Neuronal stem cell (in vitro differentiated cells): ENCODE measurements around the gene TBXAS1.

Source experiments
- DNase-seq: peaks from one replicate; pipeline ENCODE4 v3.0.0-alpha.2; 2013; ENCODE audit warnings: low spot score
- H2AFZ ChIP-seq: one replicate; pipeline ENCODE4 v1.6.1; 2013; ENCODE audit warnings: mild to moderate bottlenecking, low read length, inconsistent platforms
- H2AK5ac ChIP-seq: 2 replicates; pipeline ENCODE4 v1.6.1; 2013; ENCODE audit warnings: low read depth, mild to moderate bottlenecking, inconsistent platforms, low read length, moderate library complexity, mixed read lengths
- H2BK120ac ChIP-seq: 2 replicates; pipeline ENCODE4 v1.6.1; 2013; ENCODE audit warnings: low read depth, mild to moderate bottlenecking, inconsistent platforms, low read length, moderate library complexity, mixed read lengths
- H2BK12ac ChIP-seq: one replicate; pipeline ENCODE4 v1.6.1; 2013; ENCODE audit warnings: low read length, inconsistent platforms
- H2BK15ac ChIP-seq: 2 replicates; pipeline ENCODE4 v1.6.1; 2013; ENCODE audit warnings: mild to moderate bottlenecking, low read length, inconsistent platforms, mixed read lengths
- H2BK5ac ChIP-seq: one replicate; pipeline ENCODE4 v1.6.1; 2013; ENCODE audit warnings: inconsistent platforms, mild to moderate bottlenecking, low read length, moderate library complexity
- H3K14ac ChIP-seq: one replicate; pipeline ENCODE4 v1.6.1; 2013; ENCODE audit warnings: low read length, inconsistent platforms
- H3K18ac ChIP-seq: 2 replicates; pipeline ENCODE4 v1.6.1; 2013; ENCODE audit warnings: low read length, inconsistent platforms
- H3K23ac ChIP-seq: 2 replicates; pipeline ENCODE4 v1.6.1; 2013; ENCODE audit warnings: low read depth, mild to moderate bottlenecking, mixed read lengths, low read length, inconsistent platforms; ENCODE audit not compliant: poor library complexity
- H3K27ac ChIP-seq: replicated peaks from 3 replicates; pipeline ENCODE4 v1.5.1; 2013; ENCODE audit warnings: low read length, inconsistent platforms
- H3K27me3 ChIP-seq, 3 experiments: 2 replicates each; pipeline ENCODE4 v1.6.1; 2013; ENCODE audit warnings: low read length in 3 of 3, mild to moderate bottlenecking in 2 of 3, inconsistent platforms in 1 of 3, low read depth in 1 of 3, mixed read lengths in 1 of 3, moderate library complexity in 1 of 3; ENCODE audit not compliant: control insufficient read depth in 3 of 3, insufficient read depth in 3 of 3
- H3K36me3 ChIP-seq, 2 donors: replicated peaks in 1 of 2; 2 replicates each; pipeline ENCODE4 v1.6.1; 2013; ENCODE audit warnings: low read length in 2 of 2; ENCODE audit not compliant: control insufficient read depth in 2 of 2, insufficient read depth in 2 of 2
- H3K4ac ChIP-seq: 2 replicates; pipeline ENCODE4 v1.6.1; 2013; ENCODE audit warnings: inconsistent platforms, mild to moderate bottlenecking, low read length, moderate library complexity
- H3K4me1 ChIP-seq, 2 donors: 1 replicate in 1 of 2; 2 replicates in 1 of 2; pipeline ENCODE4 v1.6.1; 2013; ENCODE audit warnings: low read length in 2 of 2, low read depth in 1 of 2; ENCODE audit not compliant: control insufficient read depth in 2 of 2, insufficient read depth in 1 of 2
- H3K4me2 ChIP-seq: one replicate; pipeline ENCODE4 v1.6.1; 2013; ENCODE audit warnings: mild to moderate bottlenecking, low read length, inconsistent platforms; ENCODE audit not compliant: insufficient read depth, poor library complexity, severe bottlenecking
- H3K4me3 ChIP-seq, 2 donors: 2 replicates each; pipeline ENCODE4 v1.5.1; 2013; ENCODE audit warnings: low read length in 2 of 2, mild to moderate bottlenecking in 2 of 2, inconsistent platforms in 1 of 2, moderate library complexity in 1 of 2
- H3K79me1 ChIP-seq: one replicate; pipeline ENCODE4 v1.6.1; 2013; ENCODE audit warnings: low read depth, mild to moderate bottlenecking, inconsistent platforms, low read length, moderate library complexity
- H3K9ac ChIP-seq: one replicate; pipeline ENCODE4 v1.6.1; 2013; ENCODE audit warnings: mild to moderate bottlenecking, low read depth, low read length, inconsistent platforms; ENCODE audit not compliant: poor library complexity
- H3K9me3 ChIP-seq, 2 donors: replicated peaks in 1 of 2; 2 replicates each; pipeline versions ENCODE3 to v1.6.1; 2013; ENCODE audit warnings: low read length in 2 of 2, mild to moderate bottlenecking in 2 of 2, inconsistent platforms in 1 of 2, low read depth in 1 of 2, mixed read lengths in 1 of 2, moderate library complexity in 1 of 2; ENCODE audit not compliant: control insufficient read depth in 2 of 2, insufficient read depth in 1 of 2
- H4K8ac ChIP-seq: one replicate; pipeline ENCODE4 v1.6.1; 2013; ENCODE audit warnings: low read depth, mild to moderate bottlenecking, inconsistent platforms, low read length, moderate library complexity
- H4K91ac ChIP-seq: one replicate; pipeline ENCODE4 v1.6.1; 2013; ENCODE audit warnings: low read length, low read depth, mild to moderate bottlenecking, inconsistent platforms; ENCODE audit not compliant: poor library complexity
- whole genome bisulfite sequencing, 2 donors: extraction: QIAGEN DNeasy Blood & Tissue Kit; methylation state at CpG; one replicate each; pipeline ENCODE4 v1.1.7; 2013; ENCODE audit warnings: missing lambda C conversion rate in 2 of 2, mixed read lengths in 1 of 2; ENCODE audit not compliant: insufficient read length in 2 of 2, insufficient replicate concordance in 1 of 2; ENCODE audit errors: extremely low coverage in 2 of 2; 5-methylcytosine and 5-hydroxymethylcytosine counted together

TBXAS1 gene

DNA sequence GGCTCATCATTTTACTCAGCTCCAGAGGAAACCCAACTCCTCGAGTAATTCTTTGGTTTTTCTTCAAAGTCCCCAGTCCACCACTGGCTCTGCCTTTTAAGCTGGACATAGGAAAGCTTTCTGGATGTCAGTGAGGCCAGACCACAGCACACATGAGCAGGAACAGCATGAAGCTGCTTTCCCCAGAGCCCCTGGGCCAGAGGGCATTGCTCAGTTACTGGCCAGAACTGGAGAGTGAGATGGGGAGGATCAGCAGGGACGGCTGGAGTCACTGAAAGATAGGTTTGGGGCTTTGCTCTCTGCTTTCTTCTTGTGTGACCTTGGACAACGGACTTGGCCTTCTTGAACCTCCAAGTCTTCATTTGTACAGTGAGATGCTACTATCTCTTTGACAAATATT is 190.5 kb downstream of the TBXAS1 start:
- no peak overlapping the region for H2BK120ac ChIP-seq
- no peak overlapping the region for H4K91ac ChIP-seq
- no peak overlapping the region for H3K4me3 ChIP-seq
- no peak overlapping the region for H2BK5ac ChIP-seq
- no peak overlapping the region for H3K27ac ChIP-seq
- H3K27me3 ChIP-seq = peaks cover 0 to 11% (median 0%) of the 10 kb centered on the region in 3 experiments
- H3K4me2 ChIP-seq = no peak overlapping the region
- H3K23ac ChIP-seq = no peak overlapping the region
- H3K18ac ChIP-seq = no peak overlapping the region
- no peak overlapping the region for H2BK15ac ChIP-seq
- H3K36me3 ChIP-seq = no peaks in the 10 kb centered on the region
- no peaks in the 10 kb centered on the region for H3K79me1 ChIP-seq
- H2AK5ac ChIP-seq = no peak overlapping the region
- H2BK12ac ChIP-seq = no peak overlapping the region
- no CpG with 5 or more reads among the region's 3 CpGs for WGBS, 2 donors
- no peak overlapping the region for H2AFZ ChIP-seq
- H3K9ac ChIP-seq = no peak overlapping the region
- DNase-seq = no peak
- no peaks in the 10 kb centered on the region for H3K9me3 ChIP-seq
- no peak overlapping the region for H3K14ac ChIP-seq
- no peak overlapping the region for H3K4ac ChIP-seq
- H3K4me1 ChIP-seq = peaks cover 0 to 2% of the 10 kb centered on the region in 2 donors
- H4K8ac ChIP-seq = no peak overlapping the region

DNA sequence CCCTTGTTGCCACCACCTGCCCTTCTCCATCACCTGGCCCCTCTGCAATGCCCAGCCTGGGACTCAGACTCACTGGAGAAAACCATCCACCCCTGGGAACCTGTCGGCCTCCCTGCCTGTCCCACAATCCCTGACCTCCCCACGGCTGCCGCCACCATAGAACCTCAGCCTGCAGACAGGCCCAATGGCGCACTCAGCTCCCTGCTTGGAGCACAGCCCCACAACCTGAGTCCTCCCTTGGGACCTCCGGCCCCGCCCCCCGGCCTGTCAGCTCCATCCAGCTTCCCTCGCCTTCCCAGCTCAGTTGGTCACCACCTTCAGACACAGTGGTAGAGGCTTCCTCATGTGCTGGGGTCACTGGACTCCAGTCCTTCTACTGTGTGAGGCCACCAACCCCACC is 192.5 kb downstream of the TBXAS1 start:
- no peak for DNase-seq
- H3K4me3 ChIP-seq = no peak overlapping the region
- peak overlapping the region; percentile 54 for H2BK15ac ChIP-seq
- WGBS, 2 donors = no CpG with 5 or more reads among the region's 8 CpGs
- H3K23ac ChIP-seq = peak overlapping the region; percentile 60
- no peaks in the 10 kb centered on the region for H3K36me3 ChIP-seq
- H4K91ac ChIP-seq = no peak overlapping the region
- peaks cover 0 to 10% (median 0%) of the 10 kb centered on the region in 3 experiments for H3K27me3 ChIP-seq
- peak overlapping the region; percentile 16 for H2AK5ac ChIP-seq
- no peak overlapping the region for H3K14ac ChIP-seq
- H3K27ac ChIP-seq = no peak overlapping the region
- peak overlapping the region; percentile 73 for H3K18ac ChIP-seq
- H3K79me1 ChIP-seq = no peaks in the 10 kb centered on the region
- H3K4ac ChIP-seq = no peak overlapping the region
- H4K8ac ChIP-seq = no peak overlapping the region
- H3K9ac ChIP-seq = peak overlapping the region; percentile 15
- H3K4me2 ChIP-seq = no peak overlapping the region
- no peak overlapping the region for H2AFZ ChIP-seq
- no peaks in the 10 kb centered on the region for H3K9me3 ChIP-seq
- H2BK5ac ChIP-seq = no peak overlapping the region
- peaks cover 0 to 2% of the 10 kb centered on the region in 2 donors for H3K4me1 ChIP-seq
- H2BK120ac ChIP-seq = no peak overlapping the region
- H2BK12ac ChIP-seq = no peak overlapping the region

DNA sequence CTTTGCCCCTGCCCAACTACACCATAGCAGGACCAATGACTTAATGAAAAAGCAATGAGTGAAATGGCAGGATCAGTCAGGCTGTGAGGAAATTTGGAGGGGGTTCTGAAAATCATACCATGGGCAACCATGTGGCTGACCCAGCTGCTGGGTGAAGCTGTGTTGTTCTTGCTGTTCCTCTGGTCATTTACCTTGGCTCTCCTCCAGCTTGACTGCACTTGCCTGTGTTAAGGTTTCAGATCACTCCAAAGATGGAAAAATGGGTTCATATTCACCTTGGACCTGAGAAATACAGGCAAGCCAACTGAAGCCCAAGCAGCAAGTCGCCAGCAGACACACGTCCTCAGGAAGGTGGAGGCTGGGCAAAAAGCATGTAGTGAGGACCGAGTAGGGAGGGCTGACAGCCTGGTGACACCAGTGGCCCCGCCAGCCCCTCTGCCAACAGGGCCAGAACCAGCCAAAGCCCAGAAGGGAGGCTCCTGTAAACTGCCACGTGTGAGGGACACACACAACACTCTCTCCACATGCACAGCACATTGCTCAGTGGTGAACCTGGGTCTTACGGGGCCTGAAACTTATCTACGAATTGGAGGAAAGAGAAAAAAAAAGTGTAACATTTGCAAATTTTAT is 193.6 kb downstream of the TBXAS1 start:
- no peaks in the 10 kb centered on the region for H3K9me3 ChIP-seq
- H3K27ac ChIP-seq = no peak overlapping the region
- peak overlapping the region; percentile 68 for H3K23ac ChIP-seq
- no peak overlapping the region for H2AK5ac ChIP-seq
- H3K9ac ChIP-seq = no peak overlapping the region
- H3K14ac ChIP-seq = no peak overlapping the region
- no CpG with 5 or more reads among the region's 7 CpGs for WGBS, 2 donors
- H3K4ac ChIP-seq = no peak overlapping the region
- no peak overlapping the region for H2BK5ac ChIP-seq
- no peak overlapping the region for H2BK15ac ChIP-seq
- H3K4me1 ChIP-seq = no peaks in the 10 kb centered on the region
- no peak overlapping the region for H3K4me2 ChIP-seq
- no peak overlapping the region for H4K8ac ChIP-seq
- H3K27me3 ChIP-seq = peaks cover 0 to 15% (median 0%) of the 10 kb centered on the region in 3 experiments
- H2AFZ ChIP-seq = no peak overlapping the region
- no peaks in the 10 kb centered on the region for H3K36me3 ChIP-seq
- no peak for DNase-seq
- H2BK12ac ChIP-seq = no peak overlapping the region
- peak overlapping the region; percentile 31 for H3K18ac ChIP-seq
- no peak overlapping the region for H4K91ac ChIP-seq
- H3K4me3 ChIP-seq = no peak overlapping the region
- H3K79me1 ChIP-seq = no peaks in the 10 kb centered on the region
- H2BK120ac ChIP-seq = no peak overlapping the region

DNA sequence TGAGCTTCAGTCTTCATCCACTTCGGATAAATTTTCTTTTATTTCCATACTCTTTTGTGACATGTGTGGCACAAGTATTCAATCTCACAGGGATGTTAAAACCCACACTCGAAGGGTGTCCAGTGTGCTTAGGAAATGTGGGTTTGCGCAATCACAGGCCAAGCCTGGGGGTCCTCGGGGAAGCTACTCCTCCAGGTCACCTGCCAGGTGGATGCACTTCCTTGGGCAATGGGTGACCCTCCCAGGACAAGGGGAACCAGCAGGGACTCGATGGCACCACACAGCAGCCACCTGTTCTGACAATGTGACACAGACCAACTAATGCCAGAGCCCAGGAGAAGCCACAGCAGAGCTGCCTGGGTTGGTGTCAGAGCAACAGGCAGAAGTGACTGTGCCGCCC is 194.7 kb downstream of the TBXAS1 start:
- DNase-seq = no peak
- Histone ChIP-seq H3K23ac (no peak overlapping the region), H2AFZ (no peak overlapping the region), H3K27me3 (peaks cover 0 to 15% (median 0%) of the 10 kb centered on the region in 3 experiments), H2BK120ac (no peak overlapping the region), H2BK12ac (no peak overlapping the region), H3K9ac (no peak overlapping the region), H2BK5ac (no peak overlapping the region), H3K4me1 (no peaks in the 10 kb centered on the region), H3K18ac (peak overlapping the region; percentile 23), H3K79me1 (no peaks in the 10 kb centered on the region), H2BK15ac (no peak overlapping the region), H3K14ac (no peak overlapping the region), H4K8ac (no peak overlapping the region), H2AK5ac (no peak overlapping the region), H3K4ac (no peak overlapping the region), H3K36me3 (no peaks in the 10 kb centered on the region), H4K91ac (no peak overlapping the region), H3K4me3 (no peak overlapping the region), H3K9me3 (no peaks in the 10 kb centered on the region), H3K4me2 (no peak overlapping the region), H3K27ac (no peak overlapping the region)
- no CpG with 5 or more reads among the region's 6 CpGs for WGBS, 2 donors
